GM23338 (cell line): ENCODE data around the gene LHX3. TPM values are rescaled to one million over a fixed set of nuclear protein-coding genes. Genes with fewer than 3 reads are reported as not detected.

Experiments
- ATAC-seq: fragments of 200-7000 bp; cut with Tn5 transposase; 3 replicates; pipeline ENCODE4 v1.9.1; 2020
- DNase-seq: peaks from one replicate; pipeline ENCODE4 v3.0.0-alpha.2; 2015; ENCODE audit warnings: low spot score
- H2AFZ ChIP-seq: fragments of 200-600 bp; sonication (generic); 2 replicates; pipeline ENCODE4 v1.8.0; 2016; ENCODE audit warnings: antibody characterized with exemption, mild to moderate bottlenecking, moderate library complexity
- H3F3A ChIP-seq: fragments of 200-600 bp; sonication (generic); replicated peaks from 2 replicates; pipeline ENCODE4 v1.8.0; 2017; ENCODE audit warnings: antibody characterized with exemption, mixed run types, low read depth
- H3K27ac ChIP-seq: fragments of 200-600 bp; sonication (generic); 2 replicates; pipeline ENCODE4 v1.6.1; 2016; ENCODE audit warnings: low read depth
- H3K27me3 ChIP-seq: fragments of 200-600 bp; sonication (generic); 2 replicates; pipeline ENCODE4 v1.8.0; 2016; ENCODE audit warnings: mild to moderate bottlenecking, mixed run types, moderate library complexity; ENCODE audit not compliant: insufficient read depth
- H3K36me3 ChIP-seq: fragments of 200-600 bp; sonication (generic); 2 replicates; pipeline ENCODE4 v1.8.0; 2016; ENCODE audit warnings: mild to moderate bottlenecking; ENCODE audit not compliant: insufficient read depth
- H3K4me1 ChIP-seq: fragments of 200-600 bp; sonication (generic); 2 replicates; pipeline ENCODE4 v1.8.0; 2016; ENCODE audit warnings: mild to moderate bottlenecking, moderate library complexity; ENCODE audit not compliant: insufficient read depth
- H3K4me2 ChIP-seq: fragments of 200-600 bp; sonication (generic); 2 replicates; pipeline ENCODE4 v1.7.1; 2017; ENCODE audit warnings: mixed run types
- H3K4me3 ChIP-seq: fragments of 200-600 bp; sonication (generic); 2 replicates; pipeline ENCODE4 v1.6.1; 2016; ENCODE audit warnings: mixed run types
- H3K79me2 ChIP-seq: fragments of 200-600 bp; sonication (generic); replicated peaks from 2 replicates; pipeline ENCODE4 v1.8.0; 2017; ENCODE audit warnings: mild to moderate bottlenecking; ENCODE audit not compliant: insufficient read depth
- H3K9me2 ChIP-seq: fragments of 200-600 bp; sonication (generic); 2 replicates; pipeline ENCODE4 v1.8.0; 2017; ENCODE audit not compliant: insufficient read depth
- H4K20me1 ChIP-seq: fragments of 200-600 bp; sonication (generic); replicated peaks from 2 replicates; pipeline ENCODE4 v1.8.0; 2017; ENCODE audit warnings: mild to moderate bottlenecking; ENCODE audit not compliant: insufficient read depth
- H3K27ac Mint-ChIP-seq: 2 replicates; pipeline ENCODE4 v1.8.0; 2020; ENCODE audit warnings: inconsistent platforms, mild to moderate bottlenecking, moderate library complexity, mixed read lengths
- H3K27me3 Mint-ChIP-seq: 3 replicates; pipeline ENCODE4 v1.8.0; 2022; ENCODE audit warnings: low read depth, mild to moderate bottlenecking, moderate library complexity, mixed read lengths, inconsistent platforms; ENCODE audit not compliant: insufficient read depth, poor library complexity
- H3K36me3 Mint-ChIP-seq: 3 replicates; pipeline ENCODE4 v1.8.0; 2021; ENCODE audit warnings: low read depth, mild to moderate bottlenecking, inconsistent platforms, moderate library complexity, mixed read lengths
- H3K4me1 Mint-ChIP-seq: 3 replicates; pipeline ENCODE4 v1.8.0; 2020; ENCODE audit warnings: mild to moderate bottlenecking, inconsistent platforms, mixed read lengths
- H3K4me3 Mint-ChIP-seq: 3 replicates; pipeline ENCODE4 v1.8.0; 2021; ENCODE audit warnings: moderate library complexity, mild to moderate bottlenecking, inconsistent platforms, mixed read lengths
- H3K9me3 Mint-ChIP-seq: 3 replicates; pipeline ENCODE4 v1.8.0; 2020; ENCODE audit warnings: moderate library complexity, mild to moderate bottlenecking, inconsistent platforms, mixed read lengths
- CREB1 ChIP-seq: fragments of 250-450 bp; sonication (Bioruptor Pico); IDR thresholded peaks from 2 replicates; pipeline ENCODE4 v1.5.0; 2020; ENCODE audit warnings: low read depth, mild to moderate bottlenecking, moderate library complexity
- CTCF ChIP-seq, 2 experiments: fragments of 200-600 bp in 1 of 2; sonication (generic) in 1 of 2; conservative IDR thresholded peaks; 2 replicates each; pipeline versions ENCODE4 v1.5.1 to v1.6.1; 2016 to 2017; ENCODE audit warnings: antibody characterized with exemption in 2 of 2, low read depth in 2 of 2, mild to moderate bottlenecking in 2 of 2, moderate library complexity in 1 of 2
- ETS1 ChIP-seq: IDR thresholded peaks from 2 replicates; pipeline ENCODE4 v1.6.1; 2016; ENCODE audit warnings: antibody characterized with exemption
- EZH2 ChIP-seq: fragments of 200-600 bp; sonication (generic); IDR thresholded peaks from one replicate; pipeline ENCODE4 v1.8.0; 2017; ENCODE audit warnings: antibody characterized with exemption, mild to moderate bottlenecking, low read depth; ENCODE audit not compliant: unreplicated experiment
- EZH2phosphoT487 ChIP-seq: fragments of 200-600 bp; sonication (generic); IDR thresholded peaks from one replicate; pipeline ENCODE4 v1.8.1; 2018; ENCODE audit warnings: antibody characterized with exemption; ENCODE audit not compliant: unreplicated experiment
- JUNB ChIP-seq: IDR thresholded peaks from one replicate; pipeline ENCODE4 v1.6.1; 2016; ENCODE audit warnings: antibody characterized with exemption; ENCODE audit not compliant: unreplicated experiment
- NANOG ChIP-seq: IDR thresholded peaks from 2 replicates; pipeline ENCODE4 v1.6.1; 2016; ENCODE audit warnings: antibody characterized with exemption, borderline replicate concordance
- POLR2AphosphoS5 ChIP-seq: IDR thresholded peaks from 2 replicates; pipeline ENCODE4 v1.6.1; 2016; ENCODE audit warnings: antibody characterized with exemption, low read depth
- REST ChIP-seq: IDR thresholded peaks from one replicate; pipeline ENCODE4 v1.6.1; 2018; ENCODE audit warnings: antibody characterized with exemption; ENCODE audit not compliant: unreplicated experiment
- STAT1 ChIP-seq: IDR thresholded peaks from one replicate; pipeline ENCODE4 v1.6.1; 2016; ENCODE audit warnings: antibody characterized with exemption; ENCODE audit not compliant: unreplicated experiment
- ZNF114 ChIP-seq: fragments of 250-450 bp; sonication (Bioruptor Pico); IDR thresholded peaks from 2 replicates; pipeline ENCODE4 v1.5.0; 2020; ENCODE audit warnings: mild to moderate bottlenecking, moderate library complexity
- ZNF331 ChIP-seq: fragments of 250-450 bp; sonication (Bioruptor Pico); IDR thresholded peaks from 2 replicates; pipeline ENCODE4 v1.5.0; 2020; ENCODE audit warnings: low read depth, mild to moderate bottlenecking, moderate library complexity
- ZNF462 ChIP-seq: fragments of 250-450 bp; sonication (Bioruptor Pico); IDR thresholded peaks from 2 replicates; pipeline ENCODE4 v1.5.0; 2020; ENCODE audit warnings: mild to moderate bottlenecking, moderate library complexity
- polyA plus RNA-seq: library from polyadenylated mRNA; unstranded; fragments of >200 nt; fragmentation: Nextera tagmentation; extraction: Ambion mirVana; gene quantifications from 2 replicates; pipeline ENCODE4 v1.2.1, GENCODE V29; 2016
- total RNA-seq: library from RNA; depleted of rRNA; stranded (reverse); fragments of >200 nt; shearing (Covaris generic); gene quantifications from 2 replicates; pipeline ENCODE4 v1.2.3, GENCODE V29; 2014

Gene LHX3
- total and polyA plus RNA-seq, 2 experiments from 2014 or later: 0.08 TPM; not detected in 1

GRCh38 chr9:136182850-136183422, 22.0 kb downstream of the LHX3 start:
- H3K27me3 Mint-ChIP-seq: peaks cover 11% of the 10 kb centered on the region
- Histone ChIP-seq H3K79me2 (no peaks in the 10 kb centered on the region), H3K4me1 (no peaks in the 10 kb centered on the region), H3K4me2 (no peak overlapping the region), H3F3A (no peaks in the 10 kb centered on the region), H3K36me3 (no peaks in the 10 kb centered on the region), H3K9me2 (no peaks in the 10 kb centered on the region), H3K27me3 (no peaks in the 10 kb centered on the region), H2AFZ (no peak overlapping the region), H3K4me3 (no peak overlapping the region), H3K27ac (no peak overlapping the region), H4K20me1 (no peaks in the 10 kb centered on the region)
- no peak overlapping the region for H3K27ac Mint-ChIP-seq
- DNase-seq: no peak
- no peak overlapping the region for H3K4me3 Mint-ChIP-seq
- no peak for ATAC-seq
- H3K36me3 Mint-ChIP-seq: no peaks in the 10 kb centered on the region
- no peaks in the 10 kb centered on the region for H3K9me3 Mint-ChIP-seq
- peaks cover 12% of the 10 kb centered on the region for H3K4me1 Mint-ChIP-seq
- TF ChIP-seq JUNB (no peak), STAT1 (no peak), ZNF462 (CRISPR knock-in tag) (no peak), EZH2 (no peak), CTCF (conservative IDR thresholded peaks at IDR 0.05; ENCODE audit: low read depth in 2 of 2) (no peak), NANOG (no peak), ETS1 (no peak), POLR2AphosphoS5 (no peak), EZH2phosphoT487 (no peak), CREB1 (CRISPR knock-in tag) (no peak), ZNF331 (CRISPR knock-in tag) (no peak), REST (no peak), ZNF114 (no peak)
